ENCODE measurements around the gene FN3KRP.
A peak's percentile ranks its signal among the peaks of the same experiment; 100 is the strongest.
"Not testable (repeated sequence)": the region's sequence is repeated elsewhere in the genome, so short reads cannot be mapped to it uniquely, and the experiment has no call there.

The FN3KRP gene

DNA sequence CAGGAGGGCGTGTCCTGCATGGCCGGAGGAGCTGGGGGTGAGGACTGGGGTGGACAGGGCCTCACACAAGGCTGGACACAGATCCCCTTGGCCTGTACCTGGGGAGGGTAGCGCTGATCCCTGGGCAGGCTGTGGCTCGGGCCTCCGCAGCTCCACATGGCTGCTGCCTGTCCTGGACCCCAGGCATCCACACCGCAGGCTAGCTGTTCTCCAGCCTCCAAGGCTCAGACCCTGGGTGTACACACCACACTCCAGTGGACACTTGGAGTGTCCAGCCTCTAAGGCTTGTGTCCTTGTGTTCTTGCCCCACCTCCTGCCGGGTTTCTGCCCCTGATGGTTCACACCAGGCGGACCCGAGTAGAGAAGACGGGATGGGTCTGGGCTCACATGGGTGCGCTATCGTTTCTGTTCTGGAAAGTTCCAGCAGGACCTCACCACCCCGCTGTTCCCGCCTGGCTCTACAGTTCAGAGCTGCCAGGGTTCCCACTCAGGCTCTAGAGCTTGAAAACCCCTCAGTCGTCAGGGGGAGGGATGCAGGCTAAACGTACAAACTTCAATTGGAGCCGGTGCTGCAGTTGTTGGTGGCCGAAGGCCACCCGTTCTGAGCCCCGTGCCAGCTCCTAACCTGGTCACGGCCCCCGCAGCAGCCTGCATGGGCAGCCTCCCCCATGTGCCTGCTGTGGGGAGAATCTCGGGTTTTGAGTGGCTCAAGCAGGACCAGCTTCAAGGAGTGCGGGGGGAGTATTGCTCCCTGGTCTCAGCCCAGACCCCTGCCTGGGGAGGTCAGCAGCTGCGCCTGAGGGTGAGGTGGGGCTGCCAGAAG, 6.6 kb upstream of the FN3KRP start:
- no peak for DNase-seq

DNA sequence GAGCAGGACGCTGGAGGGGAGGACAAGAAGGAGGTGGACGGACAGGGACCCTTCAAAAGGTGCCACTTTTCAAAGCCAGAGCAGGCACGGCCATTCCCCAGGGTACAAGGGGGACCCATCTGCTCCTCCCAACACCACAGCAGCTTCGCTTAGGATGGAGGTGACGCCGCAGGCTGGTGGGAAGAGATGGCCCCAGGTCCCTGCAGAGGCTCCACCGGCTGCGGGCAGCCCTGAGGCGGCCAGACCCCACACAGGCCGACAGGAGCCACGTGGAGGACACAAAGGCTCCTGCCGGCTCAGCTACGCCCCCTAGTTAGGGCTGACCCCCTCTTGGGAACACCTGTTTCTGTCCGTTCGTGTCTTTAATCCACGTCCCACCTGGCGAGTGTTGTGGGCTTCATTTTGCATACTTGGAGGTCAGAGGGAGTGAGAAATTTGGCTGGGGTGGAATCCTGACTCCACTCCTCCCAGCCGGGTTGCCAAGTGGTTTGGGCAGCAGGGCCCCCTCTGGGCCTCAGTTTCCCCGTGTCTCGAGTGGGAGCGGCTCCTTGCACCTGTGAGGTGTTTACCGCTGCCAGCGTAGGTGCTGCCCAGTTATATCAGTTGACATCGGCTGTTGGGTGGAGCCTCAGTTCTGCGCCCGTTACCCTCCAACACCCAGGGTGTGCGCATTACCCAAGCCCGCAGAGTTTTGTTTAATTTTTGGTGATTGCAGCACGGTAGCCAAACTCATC, 5.8 kb upstream of the FN3KRP start:
- no peak for DNase-seq

DNA sequence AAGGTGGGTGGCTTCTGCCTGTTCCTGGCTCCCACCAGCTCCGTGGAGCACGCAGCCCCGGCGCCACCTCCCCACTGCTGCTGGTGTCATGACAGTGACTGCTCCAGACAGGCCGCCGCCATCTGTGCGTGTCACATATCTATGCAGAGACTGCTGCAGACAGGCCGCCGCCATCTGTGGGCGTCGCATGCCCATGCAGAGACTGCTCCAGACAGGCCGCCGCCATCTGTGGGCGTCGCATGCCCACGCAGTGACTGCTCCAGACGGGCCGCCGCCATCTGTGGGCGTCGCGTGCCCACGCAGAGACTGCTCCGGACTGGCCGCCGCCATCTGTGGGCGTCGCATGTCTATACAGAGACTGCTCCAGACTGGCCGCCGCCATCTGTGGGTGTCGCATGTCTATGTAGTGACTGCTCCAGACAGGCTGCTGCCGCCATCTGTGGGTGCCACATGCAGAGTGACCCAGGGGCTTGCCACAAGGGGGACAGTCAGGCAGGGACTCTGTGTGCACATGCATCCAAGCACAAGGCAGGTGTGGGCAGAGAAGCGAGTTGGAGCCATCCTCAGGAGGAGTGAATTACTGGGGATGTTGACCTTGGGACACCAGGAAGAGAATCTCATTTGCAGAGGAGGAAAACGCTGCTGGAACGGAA, 3.3 kb upstream of the FN3KRP start:
- no peak for DNase-seq

DNA sequence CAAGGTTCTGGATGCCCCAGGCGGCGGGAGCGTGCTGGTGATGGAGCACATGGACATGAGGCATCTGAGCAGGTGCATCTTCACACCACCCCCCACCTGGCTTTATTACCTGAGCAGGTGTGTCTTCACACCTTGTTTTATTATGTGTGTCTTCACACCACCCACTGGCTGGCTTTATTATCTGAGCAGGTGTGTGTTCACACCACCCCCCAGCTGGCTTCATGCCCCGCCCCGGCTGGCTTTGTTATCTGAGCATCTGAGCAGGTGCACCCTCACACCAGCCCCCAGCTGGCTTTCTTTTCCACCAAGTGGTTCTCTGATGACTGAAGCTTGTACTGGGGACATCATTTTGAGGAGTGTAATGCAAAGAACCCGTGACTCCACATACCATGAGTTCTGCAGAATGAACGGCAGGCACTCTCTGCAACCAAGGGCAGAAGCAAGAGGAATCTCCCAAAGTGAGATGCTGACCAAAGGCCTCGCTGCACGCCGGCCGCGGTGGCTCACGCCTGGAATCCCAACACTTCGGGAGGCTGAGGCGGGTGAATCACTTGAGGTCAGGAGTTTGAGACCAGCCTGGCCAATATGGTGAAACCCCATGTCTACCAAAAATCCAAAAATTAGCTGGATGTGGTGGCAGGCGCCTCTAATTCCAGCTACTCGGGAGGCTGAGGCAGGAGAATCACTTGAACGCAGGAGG, 2.6 kb downstream of the FN3KRP start:
- DNase-seq, result no peak

DNA sequence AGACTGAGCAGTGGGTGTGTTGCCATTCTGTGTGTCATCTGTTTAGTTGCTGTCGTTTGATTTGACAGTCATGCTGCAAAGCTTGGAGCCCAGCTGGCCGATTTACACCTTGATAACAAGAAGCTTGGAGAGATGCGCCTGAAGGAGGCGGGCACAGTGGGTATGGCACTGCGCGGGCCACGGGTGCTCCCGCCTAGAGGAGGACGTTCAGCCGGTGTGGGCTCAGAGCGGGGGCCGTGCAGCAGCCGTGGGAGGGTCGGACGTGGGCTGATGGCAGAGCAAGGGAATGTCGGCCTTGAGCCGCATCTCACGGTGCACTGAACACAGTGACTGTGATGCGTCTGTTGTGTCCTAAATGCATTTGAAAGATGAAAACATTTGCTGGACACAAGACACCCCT, 3.7 kb downstream of the FN3KRP start:
- no peak for DNase-seq

DNA sequence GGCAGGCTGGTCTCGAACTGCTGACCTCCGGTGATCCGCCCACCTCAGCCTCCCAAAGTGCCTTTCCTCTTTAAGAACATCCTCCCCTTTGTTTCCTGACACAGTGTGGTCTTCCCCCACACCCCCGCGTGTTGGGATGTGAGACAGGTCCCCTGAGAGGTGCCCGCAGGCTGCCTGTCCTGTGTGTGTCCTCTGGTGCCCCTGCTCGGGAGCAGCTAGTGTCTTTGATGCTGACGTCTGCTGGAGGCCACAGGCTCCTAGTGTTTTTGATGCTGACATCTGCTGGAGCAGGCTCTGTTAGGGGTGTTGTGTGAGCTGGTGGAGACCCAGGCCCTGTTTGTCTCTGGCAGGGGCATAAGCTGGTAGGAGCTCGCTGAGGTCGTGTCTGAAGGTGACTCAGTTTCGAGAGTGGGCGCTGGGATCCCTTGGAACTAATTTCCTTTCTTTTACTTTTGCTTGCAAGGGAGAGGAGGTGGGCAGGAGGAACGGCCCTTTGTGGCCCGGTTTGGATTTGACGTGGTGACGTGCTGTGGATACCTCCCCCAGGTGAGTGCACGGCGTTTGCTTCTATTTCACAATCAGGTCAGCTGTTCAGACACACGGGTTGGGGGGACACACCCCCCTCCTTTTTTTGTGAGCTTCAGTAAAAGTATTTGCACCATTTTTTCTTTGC, 6.0 kb downstream of the FN3KRP start:
- no peak for DNase-seq

DNA sequence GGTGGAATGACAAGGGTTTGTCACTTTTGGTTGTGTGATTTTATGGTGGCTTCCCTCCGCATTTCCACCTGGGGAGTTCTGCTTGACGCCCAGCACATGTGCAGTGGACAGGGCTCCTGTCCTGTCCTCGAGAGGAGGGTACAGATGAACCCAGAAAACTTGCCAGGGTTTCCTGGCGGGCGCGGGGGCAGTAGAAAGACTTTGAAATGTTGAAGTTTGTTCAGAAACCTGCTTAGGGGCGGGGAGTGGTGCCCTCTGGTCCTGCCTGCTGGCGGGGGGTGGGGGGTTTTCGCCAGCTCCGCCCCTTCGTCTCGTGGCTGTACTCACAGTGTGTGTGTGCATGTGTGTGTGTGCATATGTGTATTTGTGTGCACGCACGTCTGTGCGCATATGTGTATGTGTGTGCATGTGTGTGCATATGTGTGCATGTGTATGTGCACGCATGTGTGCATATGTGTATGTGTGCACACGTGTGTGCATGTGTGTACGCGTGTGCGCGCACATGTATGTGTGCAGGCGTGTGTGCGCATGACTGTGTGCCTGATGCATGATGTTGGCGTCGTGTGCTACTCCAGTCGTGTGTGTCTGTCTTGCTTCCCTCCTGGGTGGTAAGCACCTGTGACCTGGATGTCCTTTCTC, 6.8 kb downstream of the FN3KRP start:
- no peak for DNase-seq

DNA sequence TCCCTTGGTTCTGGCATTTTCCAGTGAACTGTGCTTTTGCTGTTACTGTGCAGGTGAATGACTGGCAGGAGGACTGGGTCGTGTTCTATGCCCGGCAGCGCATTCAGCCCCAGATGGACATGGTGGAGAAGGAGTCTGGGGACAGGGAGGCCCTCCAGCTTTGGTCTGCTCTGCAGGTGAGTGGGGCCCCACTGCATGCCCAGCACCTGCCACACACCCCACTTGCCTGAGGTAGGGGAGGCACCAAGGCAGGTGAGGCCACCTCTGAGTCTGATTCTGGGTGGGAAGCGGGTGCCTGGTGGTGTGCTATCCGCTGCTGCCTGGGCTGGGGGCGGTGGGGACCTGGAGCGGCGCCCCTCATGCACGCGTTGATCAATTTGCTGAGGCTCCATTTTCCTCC, 9.9 kb downstream of the FN3KRP start:
- DNase-seq, result no peak

DNA sequence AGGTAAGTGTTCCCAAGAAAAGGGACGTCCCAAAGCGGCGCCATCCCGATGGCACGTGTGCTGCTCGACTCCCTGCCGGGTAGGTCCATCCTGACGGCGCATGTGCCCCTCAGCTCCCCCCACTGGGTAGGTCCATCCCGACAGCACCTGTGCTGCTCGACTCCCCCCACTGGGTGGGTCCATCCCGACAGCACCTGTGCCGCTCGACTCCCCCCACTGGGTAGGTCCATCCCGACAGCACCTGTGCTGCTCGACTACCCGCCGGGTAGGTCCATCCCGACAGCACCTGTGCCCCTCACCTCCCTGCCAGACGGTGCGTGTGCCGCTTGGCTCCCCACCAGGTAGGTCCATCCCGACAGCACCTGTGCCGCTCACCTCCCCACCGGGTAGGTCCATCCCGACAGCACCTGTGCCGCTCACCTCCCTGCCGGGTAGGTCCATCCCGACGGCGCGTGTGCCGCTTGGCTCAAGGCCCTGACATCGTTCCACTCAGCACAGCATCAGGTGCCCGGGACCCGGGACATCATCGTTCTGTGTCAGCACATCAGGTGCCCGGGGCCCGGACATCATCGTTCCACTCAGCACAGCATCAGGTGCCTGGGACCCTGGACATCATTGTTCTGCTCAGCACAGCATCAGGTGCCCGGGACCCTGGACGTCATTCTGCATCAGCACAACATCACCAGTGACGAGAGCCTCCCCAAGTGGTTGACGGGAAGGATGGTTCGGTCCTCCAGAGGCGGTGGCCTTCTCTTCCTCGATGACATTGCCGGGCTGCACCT, 13.2 kb downstream of the FN3KRP start:
- no peak for DNase-seq

DNA sequence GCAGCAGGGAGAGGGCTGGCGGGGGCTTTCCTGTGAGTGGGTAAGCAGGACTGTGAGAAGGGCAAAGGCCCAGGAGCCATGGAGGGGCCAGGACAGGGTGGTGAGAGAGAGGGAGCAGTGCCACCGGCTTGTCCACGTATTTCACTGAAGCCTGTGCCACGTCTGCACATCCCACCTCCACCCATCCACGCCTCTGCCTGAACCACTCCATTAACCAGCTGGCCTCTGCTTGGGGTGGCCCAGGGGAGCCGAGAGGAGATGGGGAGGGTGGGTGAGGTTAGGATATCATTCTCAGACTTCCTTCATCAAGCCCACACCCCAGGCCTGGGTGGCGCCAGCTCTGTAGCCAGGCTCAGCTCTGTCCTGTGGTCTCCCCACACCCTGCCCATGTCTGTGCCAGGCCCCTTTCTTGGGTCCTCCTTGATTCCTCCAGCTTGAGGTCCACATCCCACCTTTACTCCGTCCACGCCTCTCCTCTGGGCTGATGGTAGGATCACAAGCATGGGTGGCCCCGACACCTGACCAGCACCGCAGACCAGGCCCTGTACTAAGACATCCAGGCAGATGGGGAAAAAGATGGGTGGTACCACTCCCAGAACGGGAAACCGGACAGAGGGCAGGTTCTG, 15.7 kb downstream of the FN3KRP start:
- no peak for DNase-seq

DNA sequence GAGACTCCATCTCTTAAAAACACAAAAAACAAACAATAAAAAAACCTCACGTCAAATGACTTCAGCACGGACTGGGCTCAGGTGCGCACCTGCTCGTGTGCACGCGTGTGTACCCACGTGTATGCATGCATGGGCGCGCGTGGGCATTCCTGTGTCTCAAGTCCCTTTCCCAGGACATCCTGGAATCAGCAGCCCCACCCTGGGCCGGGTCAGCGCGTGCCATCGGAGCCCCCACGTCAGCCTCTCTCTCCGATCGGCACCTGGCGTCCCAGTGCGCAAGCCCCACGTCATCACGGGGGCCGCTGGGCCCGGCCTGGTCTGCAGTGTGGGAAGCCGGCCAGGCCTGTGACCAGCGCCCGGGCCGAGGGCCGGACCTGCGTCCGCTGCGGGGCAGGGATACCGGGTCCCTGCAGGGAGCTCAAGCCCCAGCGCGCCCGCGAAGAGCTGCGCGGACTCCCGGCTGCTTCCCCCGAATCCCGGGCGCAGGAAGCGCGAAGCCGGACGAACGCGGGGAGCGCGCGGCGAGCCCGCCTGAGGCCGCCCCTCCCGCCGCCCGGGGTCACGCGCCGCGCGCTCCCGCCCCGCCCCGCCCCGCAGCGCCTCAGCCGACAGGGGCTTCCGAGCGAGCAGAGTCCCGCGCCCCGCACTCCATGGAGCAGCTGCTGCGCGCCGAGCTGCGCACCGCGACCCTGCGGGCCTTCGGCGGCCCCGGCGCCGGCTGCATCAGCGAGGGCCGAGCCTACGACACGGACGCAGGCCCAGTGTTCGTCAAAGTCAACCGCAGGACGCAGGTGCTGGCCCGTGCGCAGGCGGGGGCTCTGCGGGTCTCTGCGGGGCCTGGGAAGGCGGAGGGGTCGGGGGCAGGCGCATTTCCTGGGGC, 18.7 kb downstream of the FN3KRP start, which contains the start of gene FN3K:
Gene FN3K, plus strand, starts transcription at position 629 of the 880 bp plus-strand sequence. Its CDS starts 22 bp downstream, at position 651.
- peak; percentile 39 for DNase-seq

DNA sequence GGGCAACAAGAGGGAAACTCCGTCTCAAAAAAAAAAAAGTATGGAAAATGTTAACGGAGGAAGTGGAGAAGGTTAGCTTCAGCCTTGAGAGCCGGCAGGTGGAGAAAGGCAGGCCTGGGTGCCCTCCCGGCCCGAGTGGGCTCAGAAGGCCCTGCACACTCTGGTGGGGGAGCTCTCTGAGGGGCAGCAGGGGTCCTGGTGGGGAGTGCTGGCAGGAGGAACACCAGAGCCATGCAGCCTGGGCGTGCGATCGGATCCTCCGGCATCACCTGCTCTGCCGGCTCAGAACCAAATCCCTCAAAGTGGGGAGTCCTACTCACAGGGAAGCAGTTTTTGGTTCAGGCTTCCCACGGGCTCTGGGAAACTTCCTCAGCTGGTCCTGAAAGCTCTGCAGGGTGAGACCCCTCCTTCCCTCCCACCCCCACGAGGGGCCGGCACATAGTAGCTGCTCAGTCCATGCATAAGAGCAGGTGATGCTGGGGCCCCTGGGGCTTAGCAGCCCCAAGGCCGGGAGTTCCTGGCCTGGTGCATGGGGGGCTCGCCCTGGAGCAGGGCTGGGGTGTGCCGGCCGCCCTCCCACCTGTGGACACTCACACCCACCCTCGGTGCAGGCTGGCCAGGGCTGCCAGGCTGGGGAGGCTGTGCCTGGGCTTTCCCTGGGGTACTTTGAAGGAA, 20.1 kb downstream of the FN3KRP start:
- no peak for DNase-seq

DNA sequence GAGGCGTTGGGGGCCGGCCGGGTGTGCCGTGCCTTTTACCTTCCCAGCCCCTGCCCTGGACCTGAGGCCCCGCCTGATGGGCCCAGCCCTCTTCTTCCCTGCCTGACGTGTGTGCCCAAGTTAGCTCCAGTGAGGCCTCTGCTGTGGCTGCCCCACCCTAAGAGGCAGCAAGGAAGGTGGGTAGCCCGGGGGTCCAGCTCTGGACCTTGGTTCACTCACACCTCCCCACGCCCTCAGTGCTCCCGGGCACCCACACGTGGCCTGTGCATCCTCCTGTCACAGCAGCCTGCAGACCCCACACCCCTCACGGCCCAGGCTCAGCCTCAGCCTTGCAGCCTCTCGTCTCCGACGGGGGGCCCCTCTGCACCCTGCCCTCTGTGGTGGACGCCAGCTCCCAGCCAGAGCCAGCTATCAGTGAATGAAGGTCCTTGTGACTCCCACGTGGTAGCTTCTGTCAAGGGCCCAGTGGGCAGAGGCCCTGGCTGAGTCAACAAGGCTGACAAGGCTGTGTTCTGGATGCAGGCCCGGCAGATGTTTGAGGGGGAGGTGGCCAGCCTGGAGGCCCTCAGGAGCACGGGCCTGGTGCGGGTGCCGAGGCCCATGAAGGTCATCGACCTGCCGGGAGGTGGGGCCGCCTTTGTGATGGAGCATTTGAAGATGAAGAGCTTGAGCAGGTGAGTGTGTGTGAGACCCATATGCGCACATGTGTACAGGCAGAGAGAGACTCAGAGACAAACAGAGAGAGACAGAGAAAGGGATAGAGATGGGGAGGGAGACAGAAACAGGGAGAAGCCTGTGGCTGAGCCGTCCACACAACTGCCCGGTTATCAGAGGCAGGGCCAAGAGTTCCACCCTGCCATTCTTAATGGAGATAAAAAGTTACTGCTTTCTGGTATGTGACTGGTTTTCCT, 21.7 kb downstream of the FN3KRP start:
- peak; percentile 55 for DNase-seq

DNA sequence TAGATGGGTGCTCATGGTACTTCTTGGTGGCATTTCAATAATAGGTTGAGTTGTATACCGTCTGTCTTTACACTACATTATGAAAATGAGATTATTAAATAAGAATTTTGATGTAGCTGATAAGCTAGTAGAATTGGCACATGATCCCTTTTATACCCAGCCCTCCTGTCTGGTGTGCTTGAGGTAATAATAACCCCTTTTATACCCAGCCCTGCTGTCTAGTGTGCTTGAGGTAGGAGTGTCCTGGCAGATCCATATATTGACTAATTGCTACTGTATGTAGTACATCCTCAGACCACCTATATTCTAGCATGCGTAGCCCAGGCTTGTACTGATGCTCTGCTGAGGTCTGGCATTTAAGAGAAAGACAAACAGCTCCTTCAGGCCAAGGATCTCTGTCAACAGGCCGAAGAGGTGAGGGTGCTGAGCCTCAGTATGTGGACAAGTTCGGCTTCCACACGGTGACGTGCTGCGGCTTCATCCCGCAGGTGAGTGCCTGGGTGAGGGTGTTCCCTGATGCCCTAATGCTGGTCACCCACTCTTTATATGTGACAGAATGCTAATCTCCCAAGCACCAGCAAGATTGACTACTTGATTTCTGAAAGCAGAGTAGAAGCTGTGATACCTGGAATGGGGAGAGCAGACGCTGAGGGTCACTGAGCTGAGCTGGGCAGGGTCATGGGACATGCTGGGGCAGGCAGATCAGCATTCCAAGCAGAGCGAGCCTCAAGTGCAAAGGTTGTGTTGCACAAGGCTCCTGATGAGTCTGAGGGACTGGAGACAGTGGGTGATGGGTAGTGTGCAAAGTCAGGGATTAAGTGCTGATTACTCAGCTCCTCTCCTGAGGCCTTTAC, 24.6 kb downstream of the FN3KRP start:
- no peak for DNase-seq

DNA sequence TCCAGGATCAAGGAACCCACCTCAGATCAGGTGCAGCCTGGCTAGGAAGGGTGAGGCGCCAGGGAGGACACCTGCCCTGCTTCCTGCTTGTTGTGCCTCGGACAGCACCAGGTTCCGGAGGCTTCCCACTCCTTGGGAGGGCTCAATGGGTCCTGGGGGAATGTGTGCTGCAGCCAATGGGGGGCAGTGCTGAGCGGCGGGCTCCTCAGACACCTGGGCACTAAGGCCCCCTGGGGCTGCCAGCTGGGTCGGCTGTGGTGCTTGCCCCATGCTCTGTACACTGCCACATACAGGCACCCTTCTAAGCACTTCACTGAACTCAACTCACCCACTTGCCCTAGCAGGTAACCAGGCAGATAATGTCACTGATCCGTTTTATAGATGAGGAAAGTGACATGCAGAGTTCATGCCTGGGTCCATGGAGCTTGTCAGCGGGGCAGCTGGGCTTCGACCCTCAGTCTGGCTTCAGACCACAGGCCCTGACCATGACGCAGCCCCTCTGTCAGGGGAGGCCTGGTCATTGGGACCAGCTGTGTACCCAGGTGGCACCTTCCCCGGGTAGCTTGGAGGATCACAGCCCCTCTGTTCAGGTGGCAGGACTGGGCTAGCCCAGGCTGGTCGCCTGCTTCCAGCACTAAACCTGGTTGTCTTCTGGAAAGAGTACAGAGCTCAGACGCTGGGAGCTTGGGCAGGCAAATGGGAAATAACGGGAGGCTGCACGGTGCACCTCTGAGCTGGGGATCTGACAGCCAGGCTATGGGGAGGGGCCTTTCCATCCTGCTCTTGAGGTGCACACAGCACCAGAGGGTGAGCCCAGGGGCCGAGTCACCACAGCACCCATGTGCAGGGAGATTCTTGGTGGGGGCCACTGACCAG, 27.1 kb downstream of the FN3KRP start:
- no peak for DNase-seq

DNA sequence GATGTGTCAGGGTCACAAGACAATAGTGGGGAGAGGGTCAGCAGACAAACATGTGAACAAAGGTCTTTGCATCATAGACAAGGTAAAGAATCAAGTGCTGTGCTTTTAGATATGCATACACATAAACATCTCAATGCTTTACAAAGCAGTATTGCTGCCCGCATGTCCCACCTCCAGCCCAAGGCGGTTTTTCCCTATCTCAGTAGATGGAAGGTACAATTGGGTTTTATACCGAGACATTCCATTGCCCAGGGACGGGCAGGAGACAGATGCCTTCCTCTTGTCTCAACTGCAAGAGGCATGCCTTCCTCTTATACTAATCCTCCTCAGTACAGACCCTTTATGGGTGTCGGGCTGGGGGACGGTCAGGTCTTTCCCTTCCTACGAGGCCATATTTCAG, 28.2 kb downstream of the FN3KRP start:
- not testable (repeated sequence) for DNase-seq
